Progenitor cell of endocrine pancreas (in vitro differentiated cells): Measurements from ENCODE around the gene CORIN. TPM values are rescaled to one million over a fixed set of nuclear protein-coding genes. Genes with fewer than 3 reads are reported as not detected.
"Not testable (repeated sequence)": the region's sequence is repeated elsewhere in the genome, so short reads cannot be mapped to it uniquely, and the experiment has no call there.

Experiments
- DNase-seq: peaks from one replicate; pipeline ENCODE4 v3.0.0; 2021; ENCODE audit warnings: low spot score; ENCODE audit not compliant: unreplicated experiment
- H3K27ac Mint-ChIP-seq: 2 replicates; pipeline ENCODE4 v1.8.0; 2021; ENCODE audit warnings: mild to moderate bottlenecking, moderate library complexity, mixed read lengths
- H3K27me3 Mint-ChIP-seq: 2 replicates; pipeline ENCODE4 v1.8.0; 2021; ENCODE audit warnings: mixed read lengths
- H3K36me3 Mint-ChIP-seq: 2 replicates; pipeline ENCODE4 v1.8.0; 2022; ENCODE audit warnings: mixed read lengths; ENCODE audit not compliant: insufficient read depth
- H3K4me1 Mint-ChIP-seq: 2 replicates; pipeline ENCODE4 v1.8.0; 2021; ENCODE audit warnings: low read depth, mixed read lengths
- H3K4me3 Mint-ChIP-seq: 2 replicates; pipeline ENCODE4 v1.8.0; 2021; ENCODE audit warnings: low read depth, mild to moderate bottlenecking, moderate library complexity, mixed read lengths
- H3K9me3 Mint-ChIP-seq: 2 replicates; pipeline ENCODE4 v1.8.0; 2021; ENCODE audit warnings: low read depth, mixed read lengths
- CTCF ChIP-seq: fragments of 200-600 bp; sonication (generic); IDR thresholded peaks from one replicate; pipeline ENCODE4 v1.5.0; 2021; ENCODE audit warnings: antibody characterized with exemption, mild to moderate bottlenecking; ENCODE audit not compliant: unreplicated experiment
- total RNA-seq: library from RNA; stranded (reverse); gene quantifications from 2 replicates; pipeline ENCODE4 v1.2.1, GENCODE V29; 2021

The CORIN gene
- total RNA-seq, 1 donor from 2014 or later, result 0.84 TPM

GRCh38 chr4:47566566-47566965 lies 271.3 kb downstream of the CORIN start:
- Mint-ChIP-seq H3K4me3 (no peak overlapping the region), H3K9me3 (no peaks in the 10 kb centered on the region), H3K27me3 (no peaks in the 10 kb centered on the region), H3K4me1 (peaks cover under 1% of the 10 kb centered on the region), H3K27ac (no peak overlapping the region), H3K36me3 (peaks cover 16% of the 10 kb centered on the region)
- TF ChIP-seq CTCF, result no peak
- no peak for DNase-seq

- peaks cover 21% of the 10 kb centered on the region for H3K36me3 Mint-ChIP-seq
- H3K27me3 Mint-ChIP-seq, result no peaks in the 10 kb centered on the region
- H3K4me3 Mint-ChIP-seq, result no peak overlapping the region
- H3K27ac Mint-ChIP-seq, result no peak overlapping the region
- no peak for TF ChIP-seq CTCF
- DNase-seq, result no peak
- H3K9me3 Mint-ChIP-seq, result no peaks in the 10 kb centered on the region
- H3K4me1 Mint-ChIP-seq, result peaks cover 2% of the 10 kb centered on the region
These were observed 275.6 kb downstream of the CORIN start for GRCh38 chr4:47562297-47562696.

- TF ChIP-seq CTCF, result no peak
- Mint-ChIP-seq H3K4me1 (peaks cover 2% of the 10 kb centered on the region), H3K9me3 (no peaks in the 10 kb centered on the region), H3K4me3 (no peak overlapping the region), H3K36me3 (peaks cover 21% of the 10 kb centered on the region), H3K27me3 (no peaks in the 10 kb centered on the region), H3K27ac (no peak overlapping the region)
- no peak for DNase-seq
These were observed 276.5 kb downstream of the CORIN start for GRCh38 chr4:47561331-47561730.

- no peak for DNase-seq
- Mint-ChIP-seq H3K4me3 (no peak overlapping the region), H3K4me1 (peaks cover 2% of the 10 kb centered on the region), H3K27me3 (no peaks in the 10 kb centered on the region), H3K27ac (no peak overlapping the region), H3K36me3 (peaks cover 21% of the 10 kb centered on the region), H3K9me3 (no peaks in the 10 kb centered on the region)
- TF ChIP-seq CTCF, result no peak
These were observed 277.2 kb downstream of the CORIN start for GRCh38 chr4:47560682-47561081.

GRCh38 chr4:47557255-47557654 lies 280.6 kb downstream of the CORIN start:
- peaks cover 2% of the 10 kb centered on the region for H3K4me1 Mint-ChIP-seq
- no peak overlapping the region for H3K4me3 Mint-ChIP-seq
- no peaks in the 10 kb centered on the region for H3K27me3 Mint-ChIP-seq
- peaks cover 23% of the 10 kb centered on the region for H3K36me3 Mint-ChIP-seq
- TF ChIP-seq CTCF, result no peak
- no peak overlapping the region for H3K27ac Mint-ChIP-seq
- DNase-seq, result no peak
- no peaks in the 10 kb centered on the region for H3K9me3 Mint-ChIP-seq

GRCh38 chr4:47555920-47556319 lies 281.9 kb downstream of the CORIN start:
- peaks cover 21% of the 10 kb centered on the region for H3K36me3 Mint-ChIP-seq
- DNase-seq, H3K27me3 Mint-ChIP-seq, H3K27ac Mint-ChIP-seq, H3K4me1 Mint-ChIP-seq, H3K9me3 Mint-ChIP-seq, H3K4me3 Mint-ChIP-seq: not testable (repeated sequence)
